GM18499 (cell line): ENCODE data around the gene ADM2.

Experiments used
- ATAC-seq: cut with Tn5 transposase; IDR thresholded peaks from one replicate; pipeline ENCODE4 v1.9.1; 2021; ENCODE audit warnings: moderate number of reproducible peaks; ENCODE audit not compliant: insufficient read depth, unreplicated experiment

ADM2 gene

GRCh38 chr22:50522806-50523438 lies 41.6 kb downstream of the ADM2 start:
- ATAC-seq: no peak

GRCh38 chr22:50523458-50523805 lies 42.1 kb downstream of the ADM2 start:
- ATAC-seq: no peak

GRCh38 chr22:50523806-50524675 lies 42.7 kb downstream of the ADM2 start:
- no peak for ATAC-seq

- no peak for ATAC-seq
These were observed 43.3 kb downstream of the ADM2 start for GRCh38 chr22:50524676-50525103.

- ATAC-seq: no peak
These were observed 43.9 kb downstream of the ADM2 start, which contains the start of gene SCO2 for GRCh38 chr22:50525104-50525857. SCO2 (minus strand) TSS chr22:50525598; CDS start chr22:50524411, 1,187 bp downstream.

- ATAC-seq: no peak
These were observed 44.4 kb downstream of the ADM2 start for GRCh38 chr22:50525858-50526107.

GRCh38 chr22:50526108-50526833 lies 44.9 kb downstream of the ADM2 start:
- ATAC-seq: no peak

GRCh38 chr22:50526834-50527801 lies 45.8 kb downstream of the ADM2 start:
- no peak for ATAC-seq

GRCh38 chr22:50527921-50528681 lies 46.8 kb downstream of the ADM2 start:
- ATAC-seq: no peak

GRCh38 chr22:50528682-50529415 lies 47.5 kb downstream of the ADM2 start:
- no peak for ATAC-seq

- ATAC-seq: no peak
These were observed 48.1 kb downstream of the ADM2 start for GRCh38 chr22:50529416-50529896.

- no peak for ATAC-seq
These were observed 48.7 kb downstream of the ADM2 start, which contains the start of gene TYMP for GRCh38 chr22:50529897-50530579. TYMP (minus strand) TSS chr22:50530012; CDS start chr22:50529709, 303 bp downstream.

- no peak for ATAC-seq
These were observed 49.2 kb downstream of the ADM2 start for GRCh38 chr22:50530580-50530876.

- ATAC-seq: no peak
These were observed 49.7 kb downstream of the ADM2 start for GRCh38 chr22:50530877-50531545.

- no peak for ATAC-seq
These were observed 50.2 kb downstream of the ADM2 start for GRCh38 chr22:50531546-50531961.

GRCh38 chr22:50531962-50532674 lies 50.8 kb downstream of the ADM2 start:
- ATAC-seq: no peak
